Measurements from ENCODE around the gene ZFR.

- TF ChIP-seq POLR2A (IDR thresholded peaks at IDR 0.05) = no peak
- no peak for TF ChIP-seq CTCF (IDR thresholded peaks at IDR 0.05)
Observed at GRCh38 chr5:32326216-32326772, 118.2 kb downstream of the ZFR start.
